ENCODE measurements around the gene ZNF268.

Gene ZNF268

DNA sequence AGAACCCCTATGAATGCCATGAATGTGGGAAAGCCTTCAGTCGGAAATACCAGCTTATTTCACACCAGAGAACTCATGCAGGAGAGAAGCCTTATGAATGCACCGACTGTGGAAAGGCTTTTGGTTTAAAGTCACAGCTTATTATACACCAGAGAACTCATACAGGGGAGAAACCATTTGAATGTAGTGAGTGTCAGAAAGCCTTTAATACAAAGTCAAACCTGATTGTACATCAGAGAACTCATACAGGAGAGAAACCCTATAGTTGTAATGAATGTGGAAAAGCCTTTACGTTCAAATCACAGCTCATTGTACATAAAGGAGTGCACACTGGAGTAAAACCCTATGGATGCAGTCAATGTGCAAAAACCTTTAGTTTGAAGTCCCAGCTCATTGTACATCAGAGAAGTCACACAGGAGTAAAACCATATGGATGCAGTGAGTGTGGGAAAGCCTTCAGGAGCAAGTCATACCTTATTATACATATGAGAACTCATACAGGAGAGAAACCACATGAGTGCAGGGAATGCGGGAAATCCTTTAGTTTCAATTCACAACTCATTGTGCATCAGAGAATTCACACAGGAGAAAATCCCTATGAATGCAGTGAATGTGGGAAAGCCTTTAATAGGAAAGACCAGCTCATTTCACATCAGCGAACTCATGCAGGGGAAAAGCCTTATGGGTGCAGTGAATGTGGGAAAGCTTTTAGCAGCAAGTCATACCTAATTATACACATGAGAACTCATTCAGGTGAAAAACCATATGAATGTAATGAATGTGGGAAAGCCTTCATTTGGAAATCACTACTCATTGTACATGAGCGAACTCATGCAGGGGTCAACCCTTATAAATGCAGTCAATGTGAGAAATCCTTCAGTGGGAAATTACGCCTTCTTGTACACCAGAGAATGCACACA lies 22.3 kb downstream of the ZNF268 start:
- no peak for TF ChIP-seq ARNT (IDR thresholded peaks at IDR 0.05)
- TF ChIP-seq L3MBTL2 (conservative IDR thresholded peaks at IDR 0.05), result no peak
- TF ChIP-seq SP1 (IDR thresholded peaks at IDR 0.05), result no peak
- ChIA-PET POLR2A (no interaction called here), CTCF (no interaction called here)
- no peak for DNase-seq (ENCODE audit: extremely low spot score)

- no peak for TF ChIP-seq PKNOX1 (IDR thresholded peaks at IDR 0.05)
- TF ChIP-seq FOXK2 (IDR thresholded peaks at IDR 0.05), result no peak
Observed at GRCh38 chr12:133204264-133204603, 22.9 kb downstream of the ZNF268 start.

GRCh38 chr12:133206390-133206789 lies 25.1 kb downstream of the ZNF268 start:
- TF ChIP-seq TARDBP (IDR thresholded peaks at IDR 0.05) (no peak), PKNOX1 (IDR thresholded peaks at IDR 0.05) (no peak), ELF4 (IDR thresholded peaks at IDR 0.05) (no peak), FOXM1 (IDR thresholded peaks at IDR 0.05; ENCODE audit: borderline replicate concordance) (no peak), NFRKB (IDR thresholded peaks at IDR 0.05) (no peak), BHLHE40 (IDR thresholded peaks at IDR 0.05; ENCODE audit: borderline replicate concordance) (no peak), ARNT (IDR thresholded peaks at IDR 0.05) (no peak), FOXK2 (IDR thresholded peaks at IDR 0.05) (no peak), ZNF384 (IDR thresholded peaks at IDR 0.05) (no peak), LEF1 (IDR thresholded peaks at IDR 0.05; ENCODE audit: borderline replicate concordance) (no peak), SUZ12 (IDR thresholded peaks at IDR 0.05) (no peak), FOXA1 (IDR thresholded peaks at IDR 0.05) (no peak), HDGF (IDR thresholded peaks at IDR 0.05; ENCODE audit: borderline replicate concordance) (no peak), CTBP1 (IDR thresholded peaks at IDR 0.05; ENCODE audit: borderline replicate concordance) (no peak), L3MBTL2 (conservative IDR thresholded peaks at IDR 0.05) (no peak), SP1 (IDR thresholded peaks at IDR 0.05) (no peak)
- ChIA-PET CTCF (no interaction called here), POLR2A (no interaction called here)
- DNase-seq (ENCODE audit: extremely low spot score), result no peak

More at GRCh38 chr12:133204264-133204603, 22.9 kb downstream of the ZNF268 start:
- ChIA-PET POLR2A (no interaction called here), CTCF (no interaction called here)
- no peak for DNase-seq (ENCODE audit: extremely low spot score)

- ChIA-PET CTCF (no interaction called here), POLR2A (no interaction called here)
- TF ChIP-seq NFRKB (IDR thresholded peaks at IDR 0.05) (no peak), L3MBTL2 (conservative IDR thresholded peaks at IDR 0.05) (no peak), SP1 (IDR thresholded peaks at IDR 0.05) (no peak), BHLHE40 (IDR thresholded peaks at IDR 0.05; ENCODE audit: borderline replicate concordance) (no peak), SUZ12 (IDR thresholded peaks at IDR 0.05) (no peak), ARNT (IDR thresholded peaks at IDR 0.05) (no peak), FOXA1 (IDR thresholded peaks at IDR 0.05) (no peak), ZNF384 (IDR thresholded peaks at IDR 0.05) (no peak), LEF1 (IDR thresholded peaks at IDR 0.05; ENCODE audit: borderline replicate concordance) (no peak), FOXK2 (IDR thresholded peaks at IDR 0.05) (no peak), FOXM1 (IDR thresholded peaks at IDR 0.05; ENCODE audit: borderline replicate concordance) (no peak), PKNOX1 (IDR thresholded peaks at IDR 0.05) (no peak), TARDBP (IDR thresholded peaks at IDR 0.05) (no peak), ELF4 (IDR thresholded peaks at IDR 0.05) (no peak), HDGF (IDR thresholded peaks at IDR 0.05; ENCODE audit: borderline replicate concordance) (no peak), CTBP1 (IDR thresholded peaks at IDR 0.05; ENCODE audit: borderline replicate concordance) (no peak)
- DNase-seq (ENCODE audit: extremely low spot score), result no peak
Observed at GRCh38 chr12:133215724-133216123, 34.4 kb downstream of the ZNF268 start.

DNA sequence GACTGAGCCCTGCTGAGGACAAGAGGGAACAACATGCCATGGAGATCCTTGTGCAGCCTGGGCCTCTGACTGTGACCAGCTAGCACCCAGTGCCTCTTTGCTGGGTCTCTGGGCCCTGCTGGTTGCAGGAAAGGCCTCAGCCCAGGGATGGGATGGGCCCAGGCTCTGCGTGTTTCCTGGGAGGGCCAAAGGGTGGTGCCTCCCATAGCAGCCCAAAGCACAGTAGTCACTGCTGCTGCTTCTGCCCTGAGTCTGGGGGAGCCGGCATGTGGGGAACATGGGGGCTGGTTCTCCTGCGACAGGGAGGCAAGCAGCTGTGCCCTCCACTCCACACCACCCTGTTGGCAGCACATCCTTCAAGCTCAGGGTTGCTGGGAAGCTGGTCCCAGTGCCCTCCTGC lies 35.9 kb downstream of the ZNF268 start:
- POLR2A ChIA-PET, result no interaction called here

More for the DNA sequence above, 35.9 kb downstream of the ZNF268 start:
- TF ChIP-seq BHLHE40 (IDR thresholded peaks at IDR 0.05; ENCODE audit: borderline replicate concordance) (no peak), FOXA1 (IDR thresholded peaks at IDR 0.05) (no peak), TARDBP (IDR thresholded peaks at IDR 0.05) (no peak), SUZ12 (IDR thresholded peaks at IDR 0.05) (no peak), ELF4 (IDR thresholded peaks at IDR 0.05) (no peak), ARNT (IDR thresholded peaks at IDR 0.05) (no peak), L3MBTL2 (conservative IDR thresholded peaks at IDR 0.05) (no peak), NFRKB (IDR thresholded peaks at IDR 0.05) (no peak), CTBP1 (IDR thresholded peaks at IDR 0.05; ENCODE audit: borderline replicate concordance) (no peak), LEF1 (IDR thresholded peaks at IDR 0.05; ENCODE audit: borderline replicate concordance) (no peak), HDGF (IDR thresholded peaks at IDR 0.05; ENCODE audit: borderline replicate concordance) (no peak), ZNF384 (IDR thresholded peaks at IDR 0.05) (no peak), FOXK2 (IDR thresholded peaks at IDR 0.05) (no peak), SP1 (IDR thresholded peaks at IDR 0.05) (no peak), FOXM1 (IDR thresholded peaks at IDR 0.05; ENCODE audit: borderline replicate concordance) (no peak), PKNOX1 (IDR thresholded peaks at IDR 0.05) (no peak)
- DNase-seq (ENCODE audit: extremely low spot score), result no peak
- CTCF ChIA-PET, result no interaction called here
